ENCODE data around the gene TDRD6.

TDRD6 gene

DNA sequence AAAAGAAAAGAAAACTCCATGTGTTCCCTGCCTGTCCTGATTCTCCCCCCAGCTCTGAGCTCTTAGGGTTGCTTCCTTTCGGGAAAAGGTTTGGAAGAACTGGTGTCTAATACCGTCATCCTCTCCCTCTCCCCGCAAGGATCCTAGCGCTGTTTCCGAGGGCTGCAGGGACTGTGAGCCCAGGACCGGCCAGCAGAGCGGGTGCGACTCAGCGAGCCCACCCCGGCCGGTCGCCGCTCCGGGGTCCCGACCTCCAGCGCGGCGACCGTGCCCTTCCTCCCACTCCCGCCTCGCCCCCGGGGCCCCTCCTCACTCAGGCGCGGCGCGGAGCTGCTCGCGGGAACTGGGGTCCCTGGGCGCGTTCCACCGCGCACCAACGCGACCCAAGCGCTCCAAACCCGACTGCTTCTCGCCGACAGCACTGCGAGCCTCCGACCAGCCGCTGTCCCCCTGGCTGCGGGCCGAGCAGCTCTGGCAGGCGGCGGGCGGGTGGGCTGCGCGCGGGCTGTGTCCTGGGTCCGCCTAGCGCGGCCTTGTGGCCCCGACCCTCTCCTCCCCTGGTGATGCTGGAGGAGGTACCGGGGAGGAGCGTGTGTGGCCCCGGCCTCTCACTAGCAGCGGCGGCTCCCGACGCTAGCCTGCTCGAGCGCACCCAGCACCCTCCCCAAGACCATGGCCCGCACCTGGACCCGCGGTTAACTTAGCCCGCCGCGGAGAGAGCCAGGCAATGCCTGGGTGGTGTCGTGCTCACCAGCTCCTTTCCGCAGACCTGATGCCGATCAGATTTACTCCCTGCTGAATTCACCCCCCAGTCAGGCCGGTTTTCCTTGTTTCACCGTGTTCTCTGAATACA is 47.4 kb downstream of the TDRD6 start, which contains the start of gene PLA2G7 (continued):
- TF ChIP-seq ZNF121 (tag by site-specific recombination; IDR thresholded peaks at IDR 0.05) = peak; percentile 38
- TF ChIP-seq ZNF174 (tag by site-specific recombination; IDR thresholded peaks at IDR 0.05) = no peak
- TF ChIP-seq YY1 (tag by site-specific recombination; IDR thresholded peaks at IDR 0.05) = no peak
- TF ChIP-seq ZNF777 (tag by site-specific recombination; IDR thresholded peaks at IDR 0.05; ENCODE audit: borderline replicate concordance) = peak; percentile 47; the same call in 1 of the 2 replicates
- TF ChIP-seq ZBTB20 (tag by site-specific recombination; IDR thresholded peaks at IDR 0.05) = peak; percentile 93
- 0 out of 2 replicates have a peak, but pooled peaks have one; percentile 39 for TF ChIP-seq ZEB2 (tag by site-specific recombination; IDR thresholded peaks at IDR 0.05)
- peak; percentile 73; the same call in 1 of the 2 replicates for TF ChIP-seq GLIS2 (tag by site-specific recombination; IDR thresholded peaks at IDR 0.05)
- peak; percentile 30; the same call in 1 of the 2 replicates for TF ChIP-seq KLF8 (tag by site-specific recombination; IDR thresholded peaks at IDR 0.05)
- TF ChIP-seq ZNF837 (tag by site-specific recombination; IDR thresholded peaks at IDR 0.05) = 0 out of 2 replicates have a peak, but pooled peaks have one; percentile 49
- peak; percentile 42; the same call in 1 of the 2 replicates for TF ChIP-seq KLF1 (tag by site-specific recombination; IDR thresholded peaks at IDR 0.05)

DNA sequence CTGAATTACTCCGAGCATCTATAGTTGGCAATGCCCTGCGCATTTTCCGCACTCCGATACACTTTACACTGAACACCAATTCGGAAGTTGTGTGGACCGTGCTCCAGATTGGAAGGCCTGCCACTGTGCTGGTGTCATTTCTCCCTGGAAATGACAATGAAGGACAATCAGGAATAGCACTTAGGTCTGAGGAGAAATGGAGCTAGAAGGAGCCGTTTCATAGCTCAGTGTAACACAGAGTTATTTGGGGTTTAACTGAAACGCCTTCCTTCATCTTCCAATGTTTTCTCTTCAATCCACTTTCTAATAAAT is 48.0 kb downstream of the TDRD6 start:
- ChIA-PET CTCF (interaction anchor here (0.6 to 1.8 kb wide), 5 partner anchors 12 to 645 kb away, joined by 3 to 8 read pairs (median 4); no protein-coding TSS in a partner anchor), POLR2A (interaction anchor here (0.6 to 1.4 kb wide), 2 partner anchors 14 to 742 kb away, joined by 4 to 7 read pairs; partner anchors contain the start of gene CD2AP)
- Histone ChIP-seq H3K36me3 (ENCODE audit: control insufficient read depth in 2 of 2, insufficient read depth in 1 of 2, low read length in 2 of 2) (no peaks in the 10 kb centered on the region), H3K9me3 (ENCODE audit: control insufficient read depth, insufficient read depth, low read depth, low read length) (no peaks in the 10 kb centered on the region), H3K4me1 (ENCODE audit: control insufficient read depth, insufficient read depth, low read length) (0 out of 2 replicates have a peak, but pooled peaks cover 4% of the 10 kb centered on the region), H3K4me3 (ENCODE audit: low read depth, low read length) (peak overlapping the region; percentile 56), H3K27ac (ENCODE audit: extremely low read depth, low read depth, low read length) (no peak overlapping the region)
- TF ChIP-seq ZEB2 (tag by site-specific recombination; IDR thresholded peaks at IDR 0.05) (no peak), ZNF335 (tag by site-specific recombination; conservative IDR thresholded peaks at IDR 0.05) (peak; percentile 19; the same call in 1 of the 2 replicates)

DNA sequence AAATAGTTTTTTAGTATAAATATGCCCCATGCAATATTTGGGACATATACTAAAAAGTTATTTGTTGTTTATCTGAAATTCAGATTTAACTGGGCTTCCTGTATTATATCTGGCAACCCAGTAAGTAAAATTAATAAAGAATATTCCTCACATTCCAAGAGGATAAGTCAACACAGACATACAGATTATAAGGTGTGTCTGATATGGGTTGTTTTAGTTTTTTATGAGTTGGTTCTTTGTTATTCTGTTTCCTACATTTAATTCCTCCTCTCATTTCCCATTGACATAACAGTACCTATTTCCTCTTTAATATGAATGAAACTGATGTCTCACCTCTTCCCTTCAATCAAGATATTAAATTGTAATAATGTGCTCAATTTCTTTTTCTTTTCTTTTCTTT is 49.2 kb downstream of the TDRD6 start:
- H3K36me3 ChIP-seq (ENCODE audit: control insufficient read depth in 2 of 2, insufficient read depth in 1 of 2, low read length in 2 of 2) = no peaks in the 10 kb centered on the region
- H3K9me3 ChIP-seq (ENCODE audit: control insufficient read depth, insufficient read depth, low read depth, low read length) = no peaks in the 10 kb centered on the region
- H3K27ac ChIP-seq (ENCODE audit: extremely low read depth, low read depth, low read length) = no peak overlapping the region
- TF ChIP-seq ZXDB (tag by site-specific recombination; IDR thresholded peaks at IDR 0.05) (no peak), ZNF146 (tag by site-specific recombination; IDR thresholded peaks at IDR 0.05) (no peak), KLF8 (tag by site-specific recombination; IDR thresholded peaks at IDR 0.05) (no peak), ZNF623 (tag by site-specific recombination; IDR thresholded peaks at IDR 0.05) (no peak), ZNF394 (tag by site-specific recombination; IDR thresholded peaks at IDR 0.05; ENCODE audit: borderline replicate concordance) (no peak), ZNF221 (tag by site-specific recombination; IDR thresholded peaks at IDR 0.05; ENCODE audit: borderline replicate concordance) (no peak), ZNF548 (tag by site-specific recombination; IDR thresholded peaks at IDR 0.05) (no peak), SP2 (tag by site-specific recombination; IDR thresholded peaks at IDR 0.05) (no peak), OVOL3 (tag by site-specific recombination; IDR thresholded peaks at IDR 0.05) (no peak), ZBTB8A (tag by site-specific recombination; IDR thresholded peaks at IDR 0.05) (no peak), ZNF501 (tag by site-specific recombination; IDR thresholded peaks at IDR 0.05) (no peak)
- TF ChIP-seq, protein P1, sequence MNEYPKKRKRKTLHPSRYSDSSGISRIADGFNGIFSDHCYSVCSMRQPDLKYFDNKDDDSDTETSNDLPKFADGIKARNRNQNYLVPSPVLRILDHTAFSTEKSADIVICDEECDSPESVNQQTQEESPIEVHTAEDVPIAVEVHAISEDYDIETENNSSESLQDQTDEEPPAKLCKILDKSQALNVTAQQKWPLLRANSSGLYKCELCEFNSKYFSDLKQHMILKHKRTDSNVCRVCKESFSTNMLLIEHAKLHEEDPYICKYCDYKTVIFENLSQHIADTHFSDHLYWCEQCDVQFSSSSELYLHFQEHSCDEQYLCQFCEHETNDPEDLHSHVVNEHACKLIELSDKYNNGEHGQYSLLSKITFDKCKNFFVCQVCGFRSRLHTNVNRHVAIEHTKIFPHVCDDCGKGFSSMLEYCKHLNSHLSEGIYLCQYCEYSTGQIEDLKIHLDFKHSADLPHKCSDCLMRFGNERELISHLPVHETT (tag by site-specific recombination; IDR thresholded peaks at IDR 0.05) = no peak
- TF ChIP-seq, protein P2, sequence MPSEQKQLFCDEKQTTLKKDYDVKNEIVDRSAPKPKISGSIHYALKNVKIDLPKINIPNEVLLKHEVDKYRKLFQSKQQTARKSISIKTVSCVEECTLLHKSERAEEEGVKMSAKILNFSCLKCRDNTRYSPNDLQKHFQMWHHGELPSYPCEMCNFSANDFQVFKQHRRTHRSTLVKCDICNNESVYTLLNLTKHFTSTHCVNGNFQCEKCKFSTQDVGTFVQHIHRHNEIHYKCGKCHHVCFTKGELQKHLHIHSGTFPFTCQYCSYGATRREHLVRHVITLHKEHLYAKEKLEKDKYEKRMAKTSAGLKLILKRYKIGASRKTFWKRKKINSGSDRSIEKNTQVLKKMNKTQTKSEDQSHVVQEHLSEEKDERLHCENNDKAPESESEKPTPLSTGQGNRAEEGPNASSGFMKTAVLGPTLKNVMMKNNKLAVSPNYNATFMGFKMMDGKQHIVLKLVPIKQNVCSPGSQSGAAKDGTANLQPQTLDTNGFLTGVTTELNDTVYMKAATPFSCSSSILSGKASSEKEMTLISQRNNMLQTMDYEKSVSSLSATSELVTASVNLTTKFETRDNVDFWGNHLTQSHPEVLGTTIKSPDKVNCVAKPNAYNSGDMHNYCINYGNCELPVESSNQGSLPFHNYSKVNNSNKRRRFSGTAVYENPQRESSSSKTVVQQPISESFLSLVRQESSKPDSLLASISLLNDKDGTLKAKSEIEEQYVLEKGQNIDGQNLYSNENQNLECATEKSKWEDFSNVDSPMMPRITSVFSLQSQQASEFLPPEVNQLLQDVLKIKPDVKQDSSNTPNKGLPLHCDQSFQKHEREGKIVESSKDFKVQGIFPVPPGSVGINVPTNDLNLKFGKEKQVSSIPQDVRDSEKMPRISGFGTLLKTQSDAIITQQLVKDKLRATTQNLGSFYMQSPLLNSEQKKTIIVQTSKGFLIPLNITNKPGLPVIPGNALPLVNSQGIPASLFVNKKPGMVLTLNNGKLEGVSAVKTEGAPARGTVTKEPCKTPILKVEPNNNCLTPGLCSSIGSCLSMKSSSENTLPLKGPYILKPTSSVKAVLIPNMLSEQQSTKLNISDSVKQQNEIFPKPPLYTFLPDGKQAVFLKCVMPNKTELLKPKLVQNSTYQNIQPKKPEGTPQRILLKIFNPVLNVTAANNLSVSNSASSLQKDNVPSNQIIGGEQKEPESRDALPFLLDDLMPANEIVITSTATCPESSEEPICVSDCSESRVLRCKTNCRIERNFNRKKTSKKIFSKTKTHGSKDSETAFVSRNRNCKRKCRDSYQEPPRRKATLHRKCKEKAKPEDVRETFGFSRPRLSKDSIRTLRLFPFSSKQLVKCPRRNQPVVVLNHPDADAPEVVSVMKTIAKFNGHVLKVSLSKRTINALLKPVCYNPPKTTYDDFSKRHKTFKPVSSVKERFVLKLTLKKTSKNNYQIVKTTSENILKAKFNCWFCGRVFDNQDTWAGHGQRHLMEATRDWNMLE (tag by site-specific recombination; conservative IDR thresholded peaks at IDR 0.05; ENCODE audit: low read depth) = no peak
- H3K4me3 ChIP-seq (ENCODE audit: low read depth, low read length) = no peak overlapping the region
- ChIA-PET CTCF (interaction anchor here (1.8 kb wide), 1 partner anchor 254 kb away, joined by 8 read pairs; no protein-coding TSS in a partner anchor), POLR2A (no interaction called here)
- H3K4me1 ChIP-seq (ENCODE audit: control insufficient read depth, insufficient read depth, low read length) = 0 out of 2 replicates have a peak, but pooled peaks cover 4% of the 10 kb centered on the region

Data from HEK293 (cell line).